SK-MEL-5 (cell line): Measurements from ENCODE around the gene MED15. TPM values are rescaled to one million over a fixed set of nuclear protein-coding genes. Genes with fewer than 3 reads are reported as not detected.

Experiments used
- DNase-seq: peaks from one replicate; pipeline ENCODE4 v3.0.0-alpha.2; 2016; ENCODE audit warnings: low read depth, low spot score
- in situ Hi-C: cut with HindIII; loops from 2 replicates; pipeline ENCODE4 v1.10.0; 2016; ENCODE audit warnings: low sequenced_read_pairs, high pct_unique_total_duplicates, low pct_unique_long_range_greater_than_20kb
- small RNA-seq, 2 experiments: library from RNA; depleted of rRNA; stranded (forward); fragments of <200 nt; gene quantifications; one replicate each; pipeline ENCODE3, GENCODE V24; 2014
- total RNA-seq: library from RNA; depleted of rRNA; stranded (reverse); fragments of >200 nt; shearing (Covaris generic); gene quantifications from 2 replicates; pipeline ENCODE4 v1.2.3, GENCODE V29; 2014; rRNA removed

The MED15 gene
- total RNA-seq, 1 experiment from 2014 or later: 86.9 TPM

DNA sequence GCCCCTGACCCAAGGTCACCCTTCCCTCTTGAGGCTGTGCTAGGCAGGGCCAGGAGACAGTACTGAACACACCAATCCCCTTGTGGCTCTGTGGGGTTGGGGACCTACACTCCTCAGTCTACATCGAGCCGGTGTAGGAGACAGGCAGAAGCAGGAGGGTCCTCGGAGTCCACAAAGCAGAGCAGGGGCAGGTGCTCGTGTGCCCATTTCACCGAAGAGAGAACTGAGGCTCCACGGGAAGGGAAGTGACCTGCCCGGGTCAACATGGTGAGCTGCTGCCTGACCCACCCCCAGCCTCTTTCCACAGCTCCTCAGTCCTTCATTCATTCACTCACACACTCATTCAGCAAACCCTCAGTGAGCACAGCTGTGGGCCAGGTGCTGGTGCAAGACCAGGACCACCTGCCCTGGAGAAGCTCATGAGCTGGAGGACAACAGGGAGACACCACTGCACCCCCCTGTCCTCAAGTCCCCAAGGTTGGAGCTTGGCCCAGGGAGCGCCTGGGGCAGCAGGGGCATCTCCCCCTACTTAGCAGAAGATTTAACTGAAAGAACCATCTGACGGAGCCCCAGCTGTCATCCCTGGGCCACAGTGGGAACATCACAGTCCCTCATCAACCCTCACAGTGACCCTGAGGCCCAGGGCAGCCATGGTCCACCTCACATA, 127.3 kb downstream of the MED15 start:
- in situ Hi-C loops: no loop called here
- DNase-seq: no peak

DNA sequence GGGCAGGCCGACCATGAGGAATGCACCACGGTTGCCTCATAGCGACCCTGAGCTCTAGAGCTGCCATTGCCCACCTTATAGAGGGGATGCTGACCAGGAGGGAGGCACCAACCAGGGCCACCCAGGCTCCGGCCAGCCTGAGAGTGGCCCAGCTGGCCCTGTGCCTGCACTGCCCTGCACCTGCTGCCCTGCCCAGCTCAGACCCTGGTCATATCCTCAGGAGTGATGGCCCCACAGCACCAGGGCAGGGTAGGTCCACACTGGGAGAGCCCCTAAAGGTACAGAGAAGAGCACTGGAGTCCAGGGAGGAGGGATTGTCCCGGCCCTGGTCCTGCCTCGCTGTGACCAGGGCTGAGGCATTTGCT, 127.8 kb downstream of the MED15 start:
- DNase-seq: no peak
- in situ Hi-C loops: no loop called here

GRCh38 chr22:20636075-20636812, 128.8 kb downstream of the MED15 start:
- no peak for DNase-seq
- in situ Hi-C loops: no loop called here

- DNase-seq: no peak
- in situ Hi-C loops: no loop called here
Observed at GRCh38 chr22:20636945-20637344, 129.5 kb downstream of the MED15 start.

Small RNA genes lying within 50 kb of the gene (small RNA-seq; reads per million reads assigned to genes)
- gene IGLL4P (0 reads per million in 2 experiments), gene RF00019 (0 reads per million in 2 experiments), gene RN7SL812P (0 reads per million in 2 experiments), gene RNY1P9 (0 to 0.29 reads per million in 2 experiments)

Other genes with a start within 250 kb of the MED15 start
- gene RTN4R, start 239.3 kb upstream of the MED15 start, total RNA-seq: 7.2 TPM in 2 replicates
- 44.5 and 48.3 TPM in 2 replicates for gene DGCR6L, start 187.6 kb upstream of the MED15 start, total RNA-seq
- 19.0 and 19.5 TPM in 2 replicates for gene ZNF74, start 113.5 kb upstream of the MED15 start, total RNA-seq
- gene SCARF2, start 69.8 kb upstream of the MED15 start, total RNA-seq: 15.3 and 17.0 TPM in 2 replicates
- gene KLHL22, start 11.8 kb upstream of the MED15 start, total RNA-seq: 18.4 and 22.7 TPM in 2 replicates